HFFc6 (cell line): ENCODE data around the gene ECI1. TPM values are rescaled to one million over a fixed set of nuclear protein-coding genes. Genes with fewer than 3 reads are reported as not detected.

Experiments used
- DNase-seq: peaks from one replicate; pipeline ENCODE4 v3.0.0-alpha.2; 2018
- H3K27ac Mint-ChIP-seq: 2 replicates; pipeline ENCODE4 v1.8.0; 2020; ENCODE audit warnings: mild to moderate bottlenecking, mixed read lengths
- H3K27me3 Mint-ChIP-seq: 2 replicates; pipeline ENCODE4 v1.8.0; 2021; ENCODE audit warnings: mild to moderate bottlenecking, moderate library complexity, mixed read lengths; ENCODE audit not compliant: insufficient read depth
- H3K36me3 Mint-ChIP-seq: 2 replicates; pipeline ENCODE4 v1.8.0; 2021; ENCODE audit warnings: low read depth, mixed read lengths
- H3K4me1 Mint-ChIP-seq: 2 replicates; pipeline ENCODE4 v1.8.0; 2020; ENCODE audit warnings: low read depth, mixed read lengths
- H3K4me3 Mint-ChIP-seq: 2 replicates; pipeline ENCODE4 v1.8.0; 2020; ENCODE audit warnings: mild to moderate bottlenecking, moderate library complexity, mixed read lengths
- H3K9me3 Mint-ChIP-seq: 2 replicates; pipeline ENCODE4 v1.8.0; 2020; ENCODE audit warnings: mild to moderate bottlenecking, mixed read lengths
- CTCF ChIP-seq: fragments of 200-600 bp; sonication (generic); IDR thresholded peaks from 2 replicates; pipeline ENCODE4 v1.5.0; 2021; ENCODE audit warnings: antibody characterized with exemption, mild to moderate bottlenecking
- total RNA-seq, 6 experiments: library from RNA; stranded (reverse); fragmentation: NEBNext Ultra II Directional; extraction: Animal tissue kit (Norgen Biotek cat#: 25700); gene quantifications; 2 replicates in 1 of 6; 3 replicates in 5 of 6; pipeline ENCODE4 v1.2.3, GENCODE V29; 2021

The ECI1 gene
- total RNA-seq, 6 experiments from 2014 or later: 30.3 to 47.8 (median 35.4) TPM

- Mint-ChIP-seq H3K4me3 (no peak overlapping the region), H3K9me3 (no peaks in the 10 kb centered on the region), H3K27me3 (peaks cover 12% of the 10 kb centered on the region), H3K4me1 (no peaks in the 10 kb centered on the region), H3K27ac (no peak overlapping the region), H3K36me3 (no peaks in the 10 kb centered on the region)
- DNase-seq: peak; percentile 5
- TF ChIP-seq CTCF: peak; percentile 69
Observed at GRCh38 chr16:2296661-2297505, 45.5 kb upstream of the ECI1 start.

GRCh38 chr16:2295056-2295798, 43.8 kb upstream of the ECI1 start:
- H3K9me3 Mint-ChIP-seq: no peaks in the 10 kb centered on the region
- no peaks in the 10 kb centered on the region for H3K36me3 Mint-ChIP-seq
- H3K4me1 Mint-ChIP-seq: no peaks in the 10 kb centered on the region
- no peak for DNase-seq
- TF ChIP-seq CTCF: no peak
- H3K27me3 Mint-ChIP-seq: peaks cover 13% of the 10 kb centered on the region
- H3K27ac Mint-ChIP-seq: no peak overlapping the region
- H3K4me3 Mint-ChIP-seq: no peak overlapping the region

GRCh38 chr16:2292221-2292620, 40.8 kb upstream of the ECI1 start:
- TF ChIP-seq CTCF: no peak
- no peak overlapping the region for H3K27ac Mint-ChIP-seq
- H3K9me3 Mint-ChIP-seq: no peaks in the 10 kb centered on the region
- H3K4me1 Mint-ChIP-seq: no peaks in the 10 kb centered on the region
- H3K36me3 Mint-ChIP-seq: no peaks in the 10 kb centered on the region
- H3K4me3 Mint-ChIP-seq: no peak overlapping the region
- H3K27me3 Mint-ChIP-seq: peaks cover 8% of the 10 kb centered on the region
- no peak for DNase-seq

GRCh38 chr16:2289282-2289681, 37.9 kb upstream of the ECI1 start:
- TF ChIP-seq CTCF: no peak
- Mint-ChIP-seq H3K36me3 (no peaks in the 10 kb centered on the region), H3K9me3 (no peaks in the 10 kb centered on the region), H3K4me3 (no peak overlapping the region), H3K4me1 (no peaks in the 10 kb centered on the region), H3K27ac (no peak overlapping the region), H3K27me3 (peaks cover 6% of the 10 kb centered on the region)
- DNase-seq: no peak

GRCh38 chr16:2288726-2289125, 37.3 kb upstream of the ECI1 start:
- Mint-ChIP-seq H3K36me3 (no peaks in the 10 kb centered on the region), H3K4me3 (no peak overlapping the region), H3K27ac (no peak overlapping the region), H3K9me3 (no peaks in the 10 kb centered on the region), H3K27me3 (peaks cover 6% of the 10 kb centered on the region), H3K4me1 (no peaks in the 10 kb centered on the region)
- TF ChIP-seq CTCF: no peak
- no peak for DNase-seq
